DMS 273 treated with DMSO at 0.1 percent for 48 hours (cell line): Measurements from ENCODE around the gene MYOCD.

ENCODE experiments used
- DNase-seq: peaks from one replicate; lab custom pipeline; 2025; lab: John Stamatoyannopoulos, UW

MYOCD gene

GRCh38 chr17:12756786-12757185 lies 91.1 kb downstream of the MYOCD start:
- DNase-seq = no peak

DNA sequence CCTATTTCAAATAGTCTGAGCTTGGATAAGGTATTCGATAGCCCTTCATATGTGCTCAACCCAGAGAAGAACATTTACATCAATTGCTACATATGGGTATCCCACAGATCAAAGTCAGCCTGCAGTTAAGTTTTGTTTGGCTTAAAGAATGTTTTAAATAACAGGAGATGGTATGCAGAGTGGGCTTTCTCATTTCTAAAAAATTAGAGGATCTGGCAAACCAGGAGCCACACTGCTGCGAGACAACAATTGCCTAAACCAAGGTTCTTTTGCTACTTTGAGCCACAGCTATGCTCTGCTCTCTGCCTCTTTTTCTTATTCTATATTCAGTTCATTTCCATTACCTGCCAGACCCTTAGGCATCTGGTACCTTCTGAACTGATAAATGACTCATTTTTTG lies 93.4 kb downstream of the MYOCD start:
- DNase-seq = no peak

- DNase-seq = no peak
Measured at GRCh38 chr17:12765548-12765947, 99.9 kb downstream of the MYOCD start.

DNA sequence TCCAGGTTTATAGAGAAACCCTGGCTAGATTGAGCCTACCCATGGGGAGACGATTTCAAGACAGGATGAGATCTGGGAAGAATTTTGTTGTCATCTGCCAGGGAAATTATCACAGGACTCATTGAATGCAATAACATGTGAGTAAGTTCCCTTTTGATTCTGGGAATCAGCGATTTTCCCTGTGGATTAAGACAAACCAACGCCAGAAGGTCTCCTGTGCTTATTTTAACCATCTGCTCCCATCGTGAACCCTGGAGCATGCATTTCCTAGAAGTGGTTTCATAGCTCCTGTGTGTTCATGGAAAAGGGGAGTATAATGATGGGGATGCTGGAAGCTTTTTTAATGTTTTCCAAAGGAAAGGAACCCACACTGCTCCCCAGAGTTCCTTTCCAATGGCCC lies 102.6 kb downstream of the MYOCD start:
- peak; percentile 53 for DNase-seq

DNA sequence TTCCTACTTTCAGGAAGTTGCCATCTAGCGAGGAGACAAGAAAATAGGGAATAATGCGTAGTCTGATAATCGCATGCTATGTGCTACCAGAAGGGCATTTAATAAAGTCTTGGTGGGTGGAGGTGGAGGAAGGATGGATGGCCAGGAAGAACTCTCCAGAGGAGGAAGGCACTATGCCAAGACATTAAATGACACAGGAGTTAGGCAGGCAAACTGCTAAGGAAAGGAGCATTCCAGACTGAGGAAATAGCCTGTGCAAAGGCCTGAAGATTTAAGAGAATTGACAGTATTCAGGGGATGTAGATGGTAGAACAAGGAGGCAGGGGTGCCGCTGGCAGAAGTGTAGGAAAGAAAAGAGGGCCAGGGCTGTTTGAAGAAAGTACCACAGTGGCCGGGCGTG lies 104.3 kb downstream of the MYOCD start:
- no peak for DNase-seq

DNA sequence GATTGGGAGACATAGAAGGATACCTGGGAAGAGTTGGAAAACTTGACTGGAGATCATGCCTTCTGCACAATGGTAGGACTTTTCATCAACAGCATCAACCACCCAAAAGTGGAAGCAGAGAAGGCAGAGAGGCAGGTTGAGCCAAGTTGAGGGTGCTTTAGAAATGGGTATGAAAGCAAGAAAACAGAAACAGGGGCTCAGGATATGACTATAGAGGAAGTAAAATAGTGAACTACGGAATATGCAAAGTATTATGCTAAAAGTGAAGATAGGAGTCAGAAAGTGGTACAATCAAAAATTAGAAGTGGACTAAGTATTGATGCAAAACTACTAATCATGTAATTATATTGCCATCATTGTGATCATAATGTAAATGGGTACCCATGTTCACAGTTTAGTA lies 107.5 kb downstream of the MYOCD start:
- DNase-seq = no peak

- no peak for DNase-seq
Measured at GRCh38 chr17:12789075-12789480, 123.4 kb downstream of the MYOCD start.

- no peak for DNase-seq
Measured at GRCh38 chr17:12789481-12790248, 124.0 kb downstream of the MYOCD start, which contains the start of gene ARHGAP44. TSS of gene ARHGAP44 (plus strand) at chr17:12789498. CDS start at chr17:12789839, 341 bp downstream.

DNA sequence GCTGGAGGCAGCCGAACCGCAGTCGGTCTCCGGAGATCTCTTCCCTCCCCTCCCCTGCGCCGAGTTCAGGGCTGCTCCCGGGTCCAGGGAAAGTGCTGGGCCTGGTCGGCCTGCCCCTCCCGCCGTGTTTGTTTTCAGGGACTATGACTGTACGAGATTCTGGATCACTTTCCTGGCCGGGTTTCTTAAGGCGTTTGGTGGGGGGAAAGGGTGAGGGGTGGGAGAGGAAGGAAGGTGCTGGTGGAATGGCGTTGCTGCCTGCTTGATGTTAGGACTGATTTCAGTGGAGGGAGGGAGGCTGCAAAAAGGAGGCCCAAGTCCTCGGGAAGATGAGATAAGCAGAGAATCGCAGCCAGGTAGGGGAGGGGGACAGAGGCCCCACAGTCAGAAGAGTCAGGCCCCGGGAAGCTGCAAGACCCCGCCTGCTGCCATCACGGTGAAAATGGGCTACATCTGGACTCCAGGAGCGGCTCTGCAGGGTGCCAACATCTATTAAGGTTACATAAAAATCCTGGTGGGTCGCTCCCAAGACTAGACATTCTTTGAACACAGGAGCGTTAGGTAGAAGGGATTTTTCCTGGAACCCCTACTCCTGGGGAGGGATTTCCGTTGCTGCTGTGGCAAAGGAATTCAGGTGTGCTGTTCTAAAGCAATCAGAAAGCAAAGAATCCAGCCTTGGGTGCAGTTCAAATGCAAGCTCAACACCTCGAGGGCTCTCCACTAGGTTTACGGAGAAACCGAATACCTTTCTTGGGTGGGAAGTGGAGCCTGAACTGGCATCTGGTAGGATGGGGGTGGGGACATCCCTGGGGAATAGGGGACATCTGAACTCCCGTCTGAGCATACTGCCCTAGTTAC lies 124.8 kb downstream of the MYOCD start:
- peak; percentile 27 for DNase-seq

DNA sequence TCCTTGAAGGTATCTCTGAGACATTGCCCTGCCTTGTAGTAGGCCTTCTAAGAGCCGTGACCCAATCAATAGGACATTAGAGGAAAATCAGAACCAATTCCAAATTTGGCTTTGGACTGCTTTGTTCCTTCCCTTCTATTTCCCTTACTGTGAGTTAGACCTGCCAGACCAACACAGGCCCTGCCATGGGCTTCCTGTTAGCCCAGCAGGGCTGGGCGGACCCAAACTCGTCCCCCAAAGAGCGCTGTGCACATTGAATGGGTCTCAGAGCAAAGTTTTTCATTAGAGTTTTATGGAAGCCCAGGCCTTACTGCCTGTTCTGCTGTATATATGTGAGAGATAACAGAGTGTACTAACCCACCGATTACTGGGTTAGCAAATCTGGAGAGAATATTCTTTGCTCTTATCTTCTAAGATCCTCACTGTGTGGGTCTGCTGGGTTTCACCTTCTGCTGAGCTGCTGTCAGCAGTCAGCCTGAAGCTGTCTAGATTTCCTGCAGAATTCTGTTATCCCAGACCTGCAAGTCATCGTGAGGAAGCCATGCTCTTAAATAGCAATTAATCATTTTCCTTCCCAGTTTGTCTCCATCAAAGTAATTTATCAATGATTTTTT lies 129.3 kb downstream of the MYOCD start:
- DNase-seq = no peak

DNA sequence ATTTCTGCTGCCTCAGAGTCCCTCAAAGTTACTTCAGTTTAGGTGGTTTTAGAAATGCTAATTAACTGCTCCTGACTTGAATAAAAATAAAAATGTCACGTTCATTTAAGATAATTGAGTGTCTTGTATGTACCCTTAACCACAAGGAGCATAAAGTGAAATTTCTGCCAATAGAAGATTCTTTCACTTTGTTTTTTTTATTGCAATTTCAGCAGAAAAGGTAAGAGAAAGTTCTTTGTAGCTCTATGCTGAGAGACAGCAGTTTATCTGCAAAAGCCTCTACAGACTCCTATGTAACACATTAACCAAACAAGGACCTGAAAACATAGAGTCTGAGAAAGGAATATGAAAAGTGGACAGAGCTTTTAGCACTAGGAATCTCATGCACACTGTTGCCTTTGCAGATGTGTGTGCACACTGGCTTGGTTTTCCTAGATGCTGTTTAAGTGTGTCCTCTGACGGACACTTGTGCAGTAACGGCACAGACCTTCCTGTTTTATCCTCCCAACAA lies 135.2 kb downstream of the MYOCD start:
- no peak for DNase-seq

GRCh38 chr17:12806630-12807029 lies 140.9 kb downstream of the MYOCD start:
- DNase-seq = no peak

DNA sequence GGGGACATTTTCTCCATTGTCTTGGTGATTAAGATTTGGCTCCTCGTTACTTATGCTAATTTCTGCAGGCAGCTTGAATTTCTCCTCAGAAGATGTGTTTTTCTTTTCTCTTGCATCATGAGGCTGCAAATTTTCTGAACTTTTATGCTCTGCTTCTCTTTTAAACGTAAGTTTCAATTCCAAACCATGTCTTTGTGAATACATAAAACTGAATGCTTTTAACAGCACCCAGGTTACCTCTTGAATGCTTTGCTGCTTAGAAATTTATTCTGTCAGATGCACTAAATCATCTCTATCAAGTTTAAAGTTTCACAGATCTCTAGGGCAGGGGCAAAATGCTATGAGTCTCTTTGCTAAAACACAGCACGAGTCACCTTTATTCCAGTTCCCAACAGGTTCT lies 143.0 kb downstream of the MYOCD start:
- DNase-seq = no peak

GRCh38 chr17:12812877-12813276 lies 147.2 kb downstream of the MYOCD start:
- DNase-seq = no peak

DNA sequence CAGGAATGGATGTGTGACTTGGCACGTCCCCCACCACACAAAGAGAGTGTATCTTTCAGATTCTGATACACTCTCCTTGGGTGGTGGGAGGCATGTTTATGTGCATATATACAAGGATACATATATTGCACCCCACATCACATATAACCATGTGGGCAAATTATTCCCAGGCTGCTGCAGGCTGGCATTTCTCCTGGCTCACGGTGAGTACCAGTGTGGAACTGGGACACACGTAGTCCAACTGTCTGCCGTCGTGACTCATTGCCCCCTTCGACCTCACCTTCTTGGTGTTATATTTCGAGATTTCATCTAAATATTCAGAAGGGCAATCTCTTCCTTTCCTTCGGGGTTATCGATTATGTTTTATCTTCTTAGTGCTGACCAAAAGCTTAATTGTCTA lies 148.0 kb downstream of the MYOCD start:
- no peak for DNase-seq

GRCh38 chr17:12814718-12815117 lies 149.0 kb downstream of the MYOCD start:
- no peak for DNase-seq

GRCh38 chr17:12815642-12816141 lies 150.0 kb downstream of the MYOCD start:
- no peak for DNase-seq
